SK-N-SH treated with all-trans-retinoic acid at 6 μM for 48 hours (cell line): ENCODE results near the gene RASSF10.

Source experiments
- ARNTL ChIP-seq: fragments of 450-650 bp; formaldehyde crosslinking; IDR thresholded peaks from 2 replicates; pipeline ENCODE4 v1.5.0; 2020; ENCODE audit warnings: low read depth, mild to moderate bottlenecking, moderate library complexity, borderline replicate concordance
- CSDC2 ChIP-seq: fragments of 250-450 bp; sonication (Bioruptor Pico); IDR thresholded peaks from 2 replicates; pipeline ENCODE4 v1.5.0; 2020; ENCODE audit warnings: mild to moderate bottlenecking, moderate library complexity
- ISL1 ChIP-seq: fragments of 250-450 bp; sonication (Bioruptor Pico); IDR thresholded peaks from 2 replicates; pipeline ENCODE4 v2.1.2; 2022; ENCODE audit warnings: mild to moderate bottlenecking, moderate library complexity
- PATZ1 ChIP-seq: fragments of 250-450 bp; sonication (Bioruptor Pico); IDR thresholded peaks from 2 replicates; pipeline ENCODE4 v1.8.0; 2020; ENCODE audit warnings: mild to moderate bottlenecking, moderate library complexity, borderline replicate concordance
- ZFP3 ChIP-seq: fragments of 250-450 bp; sonication (Bioruptor Pico); IDR thresholded peaks from 2 replicates; pipeline ENCODE4 v1.5.0; 2020; ENCODE audit warnings: mild to moderate bottlenecking, moderate library complexity
- ZFP30 ChIP-seq: fragments of 450-650 bp; formaldehyde crosslinking; IDR thresholded peaks from 2 replicates; pipeline ENCODE4 v1.5.0; 2022; ENCODE audit warnings: mild to moderate bottlenecking, moderate library complexity
- ZNF565 ChIP-seq: fragments of 450-650 bp; formaldehyde crosslinking; conservative IDR thresholded peaks from 2 replicates; pipeline ENCODE4 v1.5.0; 2020; ENCODE audit warnings: low read depth, mild to moderate bottlenecking, moderate library complexity

- no peak for TF ChIP-seq PATZ1 (CRISPR knock-in tag)
- TF ChIP-seq ZFP3 (CRISPR knock-in tag): no peak
- TF ChIP-seq ISL1 (CRISPR knock-in tag): no peak
- TF ChIP-seq CSDC2 (CRISPR knock-in tag): no peak
- no peak for TF ChIP-seq ZFP30 (CRISPR knock-in tag)
- no peak for TF ChIP-seq ZNF565
- no peak for TF ChIP-seq ARNTL (CRISPR knock-in tag)
These were observed 29.2 kb downstream of the RASSF10 start for GRCh38 chr11:13038366-13038765.
